Measurements from ENCODE around the gene SRGAP3. TPM values are rescaled to one million over a fixed set of nuclear protein-coding genes. Genes with fewer than 3 reads are reported as not detected.

SRGAP3 gene
- total RNA-seq, 1 experiment from 2014 or later: 17.9 TPM

- ChIA-PET CTCF (no interaction called here), POLR2A (no interaction called here)
- Mint-ChIP-seq H3K4me1 (peaks cover 39% of the 10 kb centered on the region), H3K4me3 (no peak overlapping the region), H3K36me3 (no peaks in the 10 kb centered on the region), H3K27ac (peak overlapping the region; percentile 0; the same call in 1 of the 2 replicates), H3K9me3 (no peaks in the 10 kb centered on the region), H3K27me3 (ENCODE audit: low read depth) (no peaks in the 10 kb centered on the region; the same call in 1 of the 2 replicates)
- no peak for TF ChIP-seq ELF4 (CRISPR knock-in tag; IDR thresholded peaks at IDR 0.05; ENCODE audit: low read depth)
- TF ChIP-seq FOXP1 (CRISPR knock-in tag; IDR thresholded peaks at IDR 0.05; ENCODE audit: borderline replicate concordance): no peak
- TF ChIP-seq SMAD3 (CRISPR knock-in tag; IDR thresholded peaks at IDR 0.05; ENCODE audit: borderline replicate concordance): no peak
- TF ChIP-seq ZNF425 (CRISPR knock-in tag; conservative IDR thresholded peaks at IDR 0.05): no peak
- TF ChIP-seq ZNF532 (CRISPR knock-in tag; IDR thresholded peaks at IDR 0.05; ENCODE audit: borderline replicate concordance): no peak
- no peak for TF ChIP-seq TCF7 (CRISPR knock-in tag; IDR thresholded peaks at IDR 0.05; ENCODE audit: low read depth)
- TF ChIP-seq HMGA2 (CRISPR knock-in tag; IDR thresholded peaks at IDR 0.05): no peak
- no peak for TF ChIP-seq ZNF281 (CRISPR knock-in tag; IDR thresholded peaks at IDR 0.05)
- no peak for TF ChIP-seq PREB (CRISPR knock-in tag; IDR thresholded peaks at IDR 0.05; ENCODE audit: borderline replicate concordance)
- no peak for TF ChIP-seq E2F5 (CRISPR knock-in tag; IDR thresholded peaks at IDR 0.05)
- TF ChIP-seq SMAD4 (CRISPR knock-in tag; IDR thresholded peaks at IDR 0.05): no peak
- TF ChIP-seq NR1H2 (CRISPR knock-in tag; IDR thresholded peaks at IDR 0.05): no peak
- no peak for TF ChIP-seq EMX1 (CRISPR knock-in tag; IDR thresholded peaks at IDR 0.05)
- TF ChIP-seq ATF1 (CRISPR knock-in tag; IDR thresholded peaks at IDR 0.05): no peak
- TF ChIP-seq ATF6 (CRISPR knock-in tag; IDR thresholded peaks at IDR 0.05): no peak
- no peak for TF ChIP-seq IRF2 (CRISPR knock-in tag; IDR thresholded peaks at IDR 0.05; ENCODE audit: borderline replicate concordance, low read depth)
- no peak for TF ChIP-seq JUN (CRISPR knock-in tag; IDR thresholded peaks at IDR 0.05)
- no peak for TF ChIP-seq ZNF396 (CRISPR knock-in tag; IDR thresholded peaks at IDR 0.05; ENCODE audit: borderline replicate concordance)
- no peak for TF ChIP-seq CTCF (IDR thresholded peaks at IDR 0.05)
- no peak for TF ChIP-seq ZBTB43 (CRISPR knock-in tag; IDR thresholded peaks at IDR 0.05)
- ATAC-seq: no peak
- DNase-seq (ENCODE audit: low spot score): no peak
Measured at GRCh38 chr3:9222049-9222448, 27.4 kb downstream of the SRGAP3 start.

All from WTC11 (cell line).